ENCODE measurements around the gene ROBO3.

The ROBO3 gene

GRCh38 chr11:124900464-124900863 lies 35.2 kb downstream of the ROBO3 start:
- DNase-seq (ENCODE audit: low spot score): no peak
- no peak for TF ChIP-seq CTCF (IDR thresholded peaks at IDR 0.05)
- Histone ChIP-seq H3K27ac (peak overlapping the region in 1 of 2 donors; percentile 84), H3K4me3 (no peak overlapping the region)

GRCh38 chr11:124902616-124903015 lies 37.4 kb downstream of the ROBO3 start:
- no peak overlapping the region for H3K27ac ChIP-seq
- TF ChIP-seq CTCF (IDR thresholded peaks at IDR 0.05): no peak
- no peak overlapping the region for H3K4me3 ChIP-seq
- DNase-seq (ENCODE audit: low spot score): no peak

- Histone ChIP-seq H3K27ac (no peak overlapping the region), H3K4me3 (no peak overlapping the region)
- no peak for DNase-seq (ENCODE audit: low spot score)
- no peak for TF ChIP-seq CTCF (IDR thresholded peaks at IDR 0.05)
Observed at GRCh38 chr11:124915541-124916369, 50.5 kb downstream of the ROBO3 start.

GRCh38 chr11:124916370-124916710 lies 51.1 kb downstream of the ROBO3 start:
- no peak for DNase-seq (ENCODE audit: low spot score)
- H3K27ac ChIP-seq: no peak overlapping the region
- TF ChIP-seq CTCF (IDR thresholded peaks at IDR 0.05): no peak
- no peak overlapping the region for H3K4me3 ChIP-seq

- TF ChIP-seq CTCF (IDR thresholded peaks at IDR 0.05): no peak
Observed at GRCh38 chr11:124917115-124917637, 51.9 kb downstream of the ROBO3 start.

GRCh38 chr11:124918950-124919349 lies 53.7 kb downstream of the ROBO3 start, which contains the start of gene HEPN1:
Gene HEPN1, plus strand, starts transcription at chr11:124919250.
- no peak within 1 kb of the TSS for H3K27ac ChIP-seq
- H3K4me3 ChIP-seq: no peak within 1 kb of the TSS
- no peak for DNase-seq (ENCODE audit: low spot score)
- TF ChIP-seq CTCF (IDR thresholded peaks at IDR 0.05): no peak

More at GRCh38 chr11:124917115-124917637, 51.9 kb downstream of the ROBO3 start:
- H3K27ac ChIP-seq: no peak overlapping the region
- no peak for DNase-seq (ENCODE audit: low spot score)
- H3K4me3 ChIP-seq: no peak overlapping the region

- Histone ChIP-seq H3K4me3 (no peak overlapping the region), H3K27ac (no peak overlapping the region)
- no peak for TF ChIP-seq CTCF (IDR thresholded peaks at IDR 0.05)
- no peak for DNase-seq (ENCODE audit: low spot score)
Observed at GRCh38 chr11:124919898-124920297, 54.7 kb downstream of the ROBO3 start.
